H9 (cell line): ENCODE results near the gene CDC40. TPM values are rescaled to one million over a fixed set of nuclear protein-coding genes. Genes with fewer than 3 reads are reported as not detected.
A peak's percentile ranks its signal among the peaks of the same experiment; 100 is the strongest.

Experiments used
- DNase-seq: peaks from one replicate; pipeline ENCODE4 v3.0.0-alpha.2; 2017
- H2AFZ ChIP-seq: one replicate; pipeline ENCODE4 v1.6.1; 2013; ENCODE audit warnings: mild to moderate bottlenecking, low read length, control low read depth, moderate library complexity
- H2AK5ac ChIP-seq: 2 replicates; pipeline ENCODE4 v1.6.1; 2013; ENCODE audit warnings: low read length, control low read depth, mixed read lengths; ENCODE audit not compliant: insufficient read length
- H2BK120ac ChIP-seq: one replicate; pipeline ENCODE4 v1.6.1; 2013; ENCODE audit warnings: low read depth, mild to moderate bottlenecking, low read length, control low read depth, inconsistent platforms; ENCODE audit not compliant: poor library complexity, severe bottlenecking
- H2BK12ac ChIP-seq: 2 replicates; pipeline ENCODE4 v1.6.1; 2013; ENCODE audit warnings: low read length, control low read depth, mixed read lengths, low read depth; ENCODE audit not compliant: insufficient read length
- H2BK15ac ChIP-seq: 2 replicates; pipeline ENCODE4 v1.6.1; 2013; ENCODE audit warnings: low read depth, low read length, control low read depth
- H2BK20ac ChIP-seq: one replicate; pipeline ENCODE4 v1.6.1; 2013; ENCODE audit warnings: low read depth, mild to moderate bottlenecking, low read length, control low read depth, inconsistent platforms; ENCODE audit not compliant: poor library complexity, severe bottlenecking
- H2BK5ac ChIP-seq: 2 replicates; pipeline ENCODE4 v1.6.1; 2013; ENCODE audit warnings: low read length, control low read depth, mixed read lengths; ENCODE audit not compliant: insufficient read length
- H3K14ac ChIP-seq: 2 replicates; pipeline ENCODE4 v1.6.1; 2013; ENCODE audit warnings: low read length, control low read depth; ENCODE audit not compliant: insufficient read depth
- H3K18ac ChIP-seq: 2 replicates; pipeline ENCODE4 v1.6.1; 2013; ENCODE audit warnings: low read depth, mild to moderate bottlenecking, mixed read lengths, low read length, control low read depth; ENCODE audit not compliant: insufficient read length
- H3K23ac ChIP-seq: 2 replicates; pipeline ENCODE4 v1.6.1; 2013; ENCODE audit warnings: low read length, control low read depth, mixed read lengths, low read depth; ENCODE audit not compliant: insufficient read length
- H3K23me2 ChIP-seq: 2 replicates; pipeline ENCODE4 v1.6.1; 2013; ENCODE audit warnings: low read depth, mild to moderate bottlenecking, mixed read lengths, low read length, control low read depth; ENCODE audit not compliant: insufficient read length, poor library complexity, severe bottlenecking
- H3K27ac ChIP-seq: 2 replicates; pipeline ENCODE4 v1.5.1; 2013; ENCODE audit warnings: low read length, control low read depth, mixed read lengths, low read depth; ENCODE audit not compliant: insufficient read length
- H3K27me3 ChIP-seq: 2 replicates; pipeline ENCODE4 v1.6.1; 2013; ENCODE audit warnings: low read length, control low read depth, inconsistent platforms; ENCODE audit not compliant: insufficient read depth
- H3K4ac ChIP-seq: 2 replicates; pipeline ENCODE4 v1.6.1; 2013; ENCODE audit warnings: low read depth, mild to moderate bottlenecking, control low read depth, inconsistent platforms, low read length, moderate library complexity
- H3K4me1 ChIP-seq: 2 replicates; pipeline ENCODE4 v1.6.1; 2013; ENCODE audit warnings: low read length, control low read depth, inconsistent platforms; ENCODE audit not compliant: insufficient read depth
- H3K4me2 ChIP-seq: 2 replicates; pipeline ENCODE4 v1.6.1; 2013; ENCODE audit warnings: low read length, control low read depth, mixed read lengths; ENCODE audit not compliant: insufficient read length, insufficient read depth
- H3K56ac ChIP-seq: 2 replicates; pipeline ENCODE4 v1.6.1; 2013; ENCODE audit warnings: low read depth, mild to moderate bottlenecking, mixed read lengths, low read length, control low read depth; ENCODE audit not compliant: insufficient read length
- H3K79me1 ChIP-seq: 2 replicates; pipeline ENCODE4 v1.6.1; 2013; ENCODE audit warnings: low read depth, mild to moderate bottlenecking, moderate library complexity, low read length, control low read depth, inconsistent platforms; ENCODE audit not compliant: insufficient read depth, poor library complexity, severe bottlenecking
- H3K79me2 ChIP-seq: 2 replicates; pipeline ENCODE4 v1.6.1; 2013; ENCODE audit warnings: low read length, control low read depth, inconsistent platforms; ENCODE audit not compliant: insufficient read depth
- H3K9ac ChIP-seq: 2 replicates; pipeline ENCODE4 v1.6.1; 2013; ENCODE audit warnings: low read length, control low read depth, mixed read lengths; ENCODE audit not compliant: insufficient read length; ENCODE audit errors: extremely low read depth
- H3K9me3 ChIP-seq: one replicate; pipeline ENCODE4 v1.6.1; 2013; ENCODE audit warnings: low read depth, low read length, inconsistent platforms; ENCODE audit not compliant: control insufficient read depth
- H3T11ph ChIP-seq: one replicate; pipeline ENCODE4 v1.6.1; 2013; ENCODE audit warnings: mild to moderate bottlenecking, low read length, control low read depth, inconsistent platforms
- H4K20me1 ChIP-seq: one replicate; pipeline ENCODE4 v1.6.1; 2013; ENCODE audit not compliant: control insufficient read depth, insufficient read length, insufficient read depth
- H4K5ac ChIP-seq: 2 replicates; pipeline ENCODE4 v1.6.1; 2013; ENCODE audit warnings: low read depth, mild to moderate bottlenecking, mixed read lengths, low read length, control low read depth; ENCODE audit not compliant: insufficient read length
- H4K8ac ChIP-seq: replicated peaks from 2 replicates; pipeline ENCODE4 v1.6.1; 2013; ENCODE audit warnings: low read length, control low read depth, mixed read lengths, low read depth; ENCODE audit not compliant: insufficient read length
- H4K91ac ChIP-seq: 2 replicates; pipeline ENCODE4 v1.6.1; 2013; ENCODE audit warnings: low read depth, mild to moderate bottlenecking, moderate library complexity, mixed read lengths, low read length, control low read depth; ENCODE audit not compliant: insufficient read length
- H3K27ac Mint-ChIP-seq, 3 experiments: 2 replicates in 2 of 3; 3 replicates in 1 of 3; pipeline ENCODE4 v1.8.0; 2020 to 2021; ENCODE audit warnings: mixed read lengths in 3 of 3, mild to moderate bottlenecking in 1 of 3, moderate library complexity in 1 of 3
- H3K27me3 Mint-ChIP-seq: 2 replicates; pipeline ENCODE4 v1.8.0; 2021; ENCODE audit warnings: low read depth, mild to moderate bottlenecking, moderate library complexity, mixed read lengths
- H3K36me3 Mint-ChIP-seq, 3 experiments: 2 replicates in 2 of 3; 3 replicates in 1 of 3; pipeline ENCODE4 v1.8.0; 2020 to 2021; ENCODE audit warnings: low read depth in 3 of 3, mixed read lengths in 3 of 3; ENCODE audit not compliant: insufficient read depth in 1 of 3
- H3K4me1 Mint-ChIP-seq, 2 experiments: 2 replicates each; pipeline ENCODE4 v1.8.0; 2020; ENCODE audit warnings: mixed read lengths in 2 of 2
- H3K4me3 Mint-ChIP-seq, 2 experiments: 2 replicates in 1 of 2; 3 replicates in 1 of 2; pipeline ENCODE4 v1.8.0; 2020 to 2021; ENCODE audit warnings: mild to moderate bottlenecking in 2 of 2, mixed read lengths in 2 of 2, moderate library complexity in 1 of 2
- H3K9me3 Mint-ChIP-seq, 2 experiments: 2 replicates in 1 of 2; 3 replicates in 1 of 2; pipeline ENCODE4 v1.8.0; 2020; ENCODE audit warnings: mild to moderate bottlenecking in 2 of 2, mixed read lengths in 2 of 2, moderate library complexity in 1 of 2
- WGBS: extraction: QIAGEN DNeasy Blood & Tissue Kit; methylation state at CpG from one replicate; pipeline ENCODE4 v1.1.7; 2013; ENCODE audit warnings: missing lambda C conversion rate, low lambda C conversion rate, mixed read lengths; ENCODE audit not compliant: insufficient read length; ENCODE audit errors: extremely low coverage; 5-methylcytosine and 5-hydroxymethylcytosine counted together
- total RNA-seq: library from RNA; stranded (reverse); gene quantifications from 2 replicates; pipeline ENCODE4 v1.2.1, GENCODE V29; 2021
- TF ChIP-seq, protein P1 (sequence below): fragments of 200-600 bp; sonication (generic); conservative IDR thresholded peaks from 3 replicates; pipeline ENCODE4 v1.8.0; 2021; ENCODE audit warnings: antibody characterized with exemption, mild to moderate bottlenecking

The CDC40 gene
- total RNA-seq, 1 experiment from 2014 or later = 23.5 TPM

GRCh38 chr6:110255211-110255750 is 75.1 kb downstream of the CDC40 start:
- Mint-ChIP-seq H3K4me1 (peaks cover 4 to 5% of the 10 kb centered on the region in 2 experiments), H3K9me3 (peaks cover 17 to 20% of the 10 kb centered on the region in 2 experiments), H3K4me3 (no peak overlapping the region), H3K36me3 (peaks cover 8 to 19% (median 10%) of the 10 kb centered on the region in 3 experiments; a peak in 5 of 7 replicates), H3K27ac (no peak overlapping the region), H3K27me3 (no peaks in the 10 kb centered on the region)
- no peak overlapping the region for H3K56ac ChIP-seq
- H3K4me2 ChIP-seq = no peak overlapping the region
- no peak overlapping the region for H3K18ac ChIP-seq
- no peak overlapping the region for H4K91ac ChIP-seq
- no peak overlapping the region for H2BK15ac ChIP-seq
- H4K8ac ChIP-seq = no peak overlapping the region
- TF ChIP-seq, protein P1, sequence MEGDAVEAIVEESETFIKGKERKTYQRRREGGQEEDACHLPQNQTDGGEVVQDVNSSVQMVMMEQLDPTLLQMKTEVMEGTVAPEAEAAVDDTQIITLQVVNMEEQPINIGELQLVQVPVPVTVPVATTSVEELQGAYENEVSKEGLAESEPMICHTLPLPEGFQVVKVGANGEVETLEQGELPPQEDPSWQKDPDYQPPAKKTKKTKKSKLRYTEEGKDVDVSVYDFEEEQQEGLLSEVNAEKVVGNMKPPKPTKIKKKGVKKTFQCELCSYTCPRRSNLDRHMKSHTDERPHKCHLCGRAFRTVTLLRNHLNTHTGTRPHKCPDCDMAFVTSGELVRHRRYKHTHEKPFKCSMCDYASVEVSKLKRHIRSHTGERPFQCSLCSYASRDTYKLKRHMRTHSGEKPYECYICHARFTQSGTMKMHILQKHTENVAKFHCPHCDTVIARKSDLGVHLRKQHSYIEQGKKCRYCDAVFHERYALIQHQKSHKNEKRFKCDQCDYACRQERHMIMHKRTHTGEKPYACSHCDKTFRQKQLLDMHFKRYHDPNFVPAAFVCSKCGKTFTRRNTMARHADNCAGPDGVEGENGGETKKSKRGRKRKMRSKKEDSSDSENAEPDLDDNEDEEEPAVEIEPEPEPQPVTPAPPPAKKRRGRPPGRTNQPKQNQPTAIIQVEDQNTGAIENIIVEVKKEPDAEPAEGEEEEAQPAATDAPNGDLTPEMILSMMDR = no peak
- H3K14ac ChIP-seq = no peak overlapping the region
- no peak overlapping the region for H3T11ph ChIP-seq
- DNase-seq = peak; percentile 70
- H4K20me1 ChIP-seq = no peaks in the 10 kb centered on the region
- H2AK5ac ChIP-seq = no peak overlapping the region
- H2BK5ac ChIP-seq = no peak overlapping the region
- no peak overlapping the region for H2BK120ac ChIP-seq
- no peaks in the 10 kb centered on the region for H3K4me1 ChIP-seq
- no peaks in the 10 kb centered on the region for H3K9me3 ChIP-seq
- no CpG with 5 or more reads among the region's 5 CpGs for WGBS
- no peak overlapping the region for H4K5ac ChIP-seq
- no peaks in the 10 kb centered on the region for H3K23me2 ChIP-seq
- H2BK20ac ChIP-seq = no peak overlapping the region
- H3K4ac ChIP-seq = no peak overlapping the region
- H3K9ac ChIP-seq = no peak overlapping the region
- H2BK12ac ChIP-seq = no peak overlapping the region
- no peaks in the 10 kb centered on the region for H3K79me1 ChIP-seq
- H3K79me2 ChIP-seq = no peaks in the 10 kb centered on the region
- no peak overlapping the region for H2AFZ ChIP-seq
- H3K23ac ChIP-seq = no peak overlapping the region
- no peaks in the 10 kb centered on the region for H3K27me3 ChIP-seq
- no peak overlapping the region for H3K27ac ChIP-seq
